Measurements from ENCODE around the gene OPN1SW.

The OPN1SW gene

DNA sequence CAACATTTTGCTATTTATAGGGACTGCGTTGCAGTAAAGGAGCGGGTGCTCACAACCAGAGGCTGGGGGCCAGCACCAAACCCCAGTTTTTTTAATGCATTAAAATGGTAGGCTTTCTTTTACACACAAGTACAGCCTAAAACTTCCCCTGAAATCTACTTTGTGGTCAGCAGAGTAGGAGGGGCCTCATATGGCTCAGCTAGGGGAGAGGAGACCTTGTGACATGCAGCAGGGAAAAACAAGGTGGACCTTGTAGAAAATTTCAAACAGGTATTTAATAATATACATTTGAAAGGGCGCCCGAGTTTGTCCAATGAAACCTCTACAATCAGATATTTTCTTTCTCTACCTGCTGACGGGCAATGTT, 17.6 kb upstream of the OPN1SW start:
- DNase-seq (ENCODE audit: low spot score): no peak

GRCh38 chr7:128792471-128793180, 17.0 kb upstream of the OPN1SW start:
- no peak for DNase-seq (ENCODE audit: low spot score)

- DNase-seq (ENCODE audit: low spot score): no peak
Observed at GRCh38 chr7:128791972-128792327, 16.4 kb upstream of the OPN1SW start.

DNA sequence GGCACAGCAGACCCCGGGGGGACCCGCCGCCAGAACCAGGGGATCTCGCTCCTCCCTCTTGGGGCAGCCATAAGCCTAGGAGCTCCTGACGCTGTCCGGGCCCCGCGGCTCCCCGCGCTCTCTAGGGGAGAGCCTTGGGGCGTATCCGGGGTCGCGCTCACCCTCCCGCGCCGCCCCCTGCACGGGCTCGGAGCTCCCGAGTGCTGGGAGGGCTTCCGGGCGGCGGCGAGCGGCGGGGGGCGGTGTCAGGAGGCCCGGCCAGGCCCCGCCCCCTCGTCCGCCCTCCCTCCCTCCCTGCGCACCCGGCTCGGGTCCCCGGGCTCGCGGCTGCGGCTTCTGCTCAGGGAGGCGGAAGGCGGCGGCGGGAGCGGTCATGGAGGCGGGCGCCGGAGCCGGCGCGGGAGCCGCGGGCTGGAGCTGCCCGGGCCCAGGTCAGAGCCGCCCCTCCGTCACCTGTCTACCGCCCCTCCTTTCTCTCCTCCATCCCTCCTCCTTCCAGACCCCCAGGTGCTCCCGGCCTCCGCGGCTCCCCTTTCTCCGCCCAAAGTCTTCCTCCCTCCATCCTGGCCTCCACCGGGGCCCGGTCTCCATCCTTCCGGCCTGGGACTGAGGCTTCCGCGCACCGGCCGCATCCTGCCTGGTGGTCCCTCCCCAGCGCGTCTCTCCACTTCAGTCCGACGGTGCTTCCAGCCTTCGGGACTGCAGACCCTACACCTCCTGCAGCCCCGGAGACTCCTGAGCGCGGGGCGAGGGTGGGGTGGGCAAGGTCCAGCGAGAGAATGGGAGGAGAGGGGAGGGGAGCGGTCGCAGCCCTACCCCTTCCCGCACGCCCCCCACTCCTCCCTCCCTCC, 15.8 kb upstream of the OPN1SW start, which contains the start of gene CCDC136:
CCDC136 (plus strand) TSS at position 848 of the 851 bp plus-strand sequence. CDS start 444 bp downstream, outside the sequence.
- peak; percentile 83 for DNase-seq (ENCODE audit: low spot score)

DNA sequence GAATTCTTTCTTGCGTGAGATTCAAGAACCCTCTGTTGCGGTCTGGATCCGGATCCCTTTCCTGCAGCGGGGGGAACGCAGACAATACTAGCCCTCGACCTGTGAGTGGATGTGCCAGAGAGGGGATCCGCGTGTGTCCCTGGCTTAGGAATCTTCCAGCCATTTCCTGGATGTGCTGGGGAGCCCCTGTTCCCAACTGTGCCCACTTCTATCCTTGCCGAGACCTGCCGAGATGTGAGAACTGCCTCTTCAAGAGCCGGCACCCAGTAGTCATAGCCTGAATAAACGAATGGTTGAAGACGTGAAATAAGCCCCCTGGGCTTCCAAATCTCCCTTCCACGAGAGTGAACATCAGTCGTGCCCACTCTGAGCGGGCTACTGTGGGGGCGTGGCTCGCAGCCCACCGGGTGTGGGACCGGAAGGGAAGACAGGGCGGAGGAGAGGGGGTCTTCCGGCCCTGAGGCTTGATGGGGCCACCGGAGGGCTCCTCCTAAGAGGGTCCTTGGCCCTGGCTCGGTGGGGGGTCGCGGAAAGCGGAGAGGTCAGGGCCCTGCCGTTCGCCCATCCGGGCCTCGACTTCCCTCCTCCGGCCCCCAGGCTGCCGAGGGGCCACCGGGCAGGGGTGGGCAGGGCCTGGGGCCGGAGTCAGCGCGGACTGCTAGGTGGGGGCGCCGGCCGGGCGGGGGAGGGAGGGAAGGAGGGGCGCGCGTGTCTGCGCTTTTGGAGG, 14.9 kb upstream of the OPN1SW start:
- DNase-seq (ENCODE audit: low spot score): no peak

DNA sequence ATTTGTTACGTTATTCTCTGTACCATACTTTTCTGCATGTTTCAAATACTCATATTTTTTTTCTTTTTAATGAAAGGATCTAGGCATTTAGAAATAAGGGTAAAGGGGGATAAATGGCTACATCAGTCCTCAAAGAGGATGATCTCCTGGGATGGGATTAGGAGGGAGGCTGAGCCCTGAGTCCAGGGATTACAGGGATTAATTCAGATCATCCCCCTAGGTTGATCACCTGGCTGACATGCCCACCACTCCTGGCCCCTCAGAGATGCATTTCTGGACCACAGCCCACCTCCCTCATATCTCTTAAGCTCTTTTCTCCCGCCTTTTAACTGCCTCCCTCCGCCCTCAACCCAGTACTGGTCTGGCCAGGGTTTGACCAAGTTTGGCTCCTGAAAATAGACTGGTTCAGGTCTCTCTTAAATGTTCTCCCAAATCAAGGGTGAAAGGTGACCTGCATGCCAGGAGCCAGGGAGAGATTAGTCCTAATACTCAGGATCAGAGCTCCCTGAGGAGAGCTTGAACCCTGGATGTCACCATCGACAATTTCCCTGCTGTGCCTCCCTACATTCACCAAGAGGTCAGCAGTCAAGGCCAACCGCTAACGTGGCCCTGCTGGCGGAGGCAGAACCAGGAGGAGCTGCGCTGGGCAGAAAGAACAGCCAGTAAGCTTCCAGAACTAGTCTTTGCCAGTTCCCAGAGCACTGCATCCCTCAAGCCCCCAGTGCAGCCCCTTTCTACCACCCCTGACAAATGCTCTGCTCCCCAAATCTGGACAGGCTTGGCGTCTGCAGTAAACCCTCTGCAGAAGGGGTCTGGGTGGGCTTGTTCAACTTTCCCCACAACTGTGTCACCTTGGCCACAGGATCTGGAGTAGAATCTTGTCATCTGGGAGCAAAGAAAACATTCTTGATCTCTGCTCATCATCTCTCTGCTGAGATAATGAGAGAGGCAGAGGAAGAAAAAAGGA, 13.1 kb upstream of the OPN1SW start:
- DNase-seq (ENCODE audit: low spot score): no peak

- no peak for DNase-seq (ENCODE audit: low spot score)
Observed at GRCh38 chr7:128785738-128786137, 10.1 kb upstream of the OPN1SW start.

DNA sequence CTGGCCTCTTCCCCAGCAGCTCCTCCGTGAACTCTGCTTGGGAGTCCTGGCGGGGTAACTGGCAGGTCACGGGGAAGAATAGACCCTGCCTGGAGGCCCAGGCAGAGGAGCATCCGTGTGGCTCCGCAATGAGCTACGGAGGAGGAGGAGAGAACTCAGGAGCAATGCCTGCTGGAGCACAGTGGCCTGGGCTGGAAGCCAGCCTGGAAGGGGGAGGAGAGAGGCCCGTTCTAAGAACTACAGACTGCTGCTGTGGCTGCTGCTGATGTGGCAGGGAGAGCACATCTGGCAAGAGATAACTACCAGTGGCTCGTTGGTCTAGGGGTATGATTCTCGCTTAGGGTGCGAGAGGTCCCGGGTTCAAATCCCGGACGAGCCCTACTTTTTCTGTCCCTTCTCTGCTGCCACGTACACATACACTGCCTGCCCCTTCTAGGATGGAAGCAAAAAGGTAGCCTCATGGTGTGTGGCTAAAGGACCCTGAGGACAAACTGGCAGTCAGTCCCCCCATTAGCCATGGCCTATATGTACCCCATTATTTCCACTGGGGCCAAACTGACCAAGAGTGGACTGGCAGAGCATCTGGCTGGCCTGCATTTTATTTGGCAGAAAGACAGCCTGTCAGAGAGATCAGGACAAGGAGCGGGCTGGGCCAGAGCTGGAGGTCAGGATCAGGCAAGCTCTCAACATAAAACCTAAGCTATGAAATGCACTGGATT, 7.7 kb upstream of the OPN1SW start:
- DNase-seq (ENCODE audit: low spot score): no peak

- DNase-seq (ENCODE audit: low spot score): no peak
Observed at GRCh38 chr7:128781851-128782250, 6.3 kb upstream of the OPN1SW start.

DNA sequence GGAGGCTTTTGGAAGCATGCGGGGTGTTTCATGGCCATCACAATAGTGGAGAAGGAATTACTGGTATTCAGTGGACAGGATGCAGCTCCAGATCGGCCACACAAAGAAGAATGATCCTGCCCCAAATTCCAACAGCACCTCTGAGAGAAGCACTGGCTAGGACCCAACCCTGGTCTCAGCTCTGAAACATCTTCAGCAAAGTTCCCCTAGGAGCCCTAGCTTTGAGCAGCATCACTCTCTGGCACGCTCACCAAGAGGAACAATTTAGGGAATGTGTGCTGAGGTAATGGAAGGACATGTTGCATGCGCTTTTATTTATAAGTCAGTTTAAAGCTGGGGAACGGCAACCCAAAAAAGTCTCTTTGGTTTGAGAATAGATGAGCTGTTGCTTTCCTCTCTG, 5.5 kb upstream of the OPN1SW start:
- no peak for DNase-seq (ENCODE audit: low spot score)

GRCh38 chr7:128778946-128779345, 3.4 kb upstream of the OPN1SW start:
- no peak for DNase-seq (ENCODE audit: low spot score)

GRCh38 chr7:128777156-128778123, 1.8 kb upstream of the OPN1SW start:
- peak; percentile 22 for DNase-seq (ENCODE audit: low spot score)

- no peak for DNase-seq (ENCODE audit: low spot score)
Observed at GRCh38 chr7:128774921-128775320, 673 bp downstream of the OPN1SW start.

DNA sequence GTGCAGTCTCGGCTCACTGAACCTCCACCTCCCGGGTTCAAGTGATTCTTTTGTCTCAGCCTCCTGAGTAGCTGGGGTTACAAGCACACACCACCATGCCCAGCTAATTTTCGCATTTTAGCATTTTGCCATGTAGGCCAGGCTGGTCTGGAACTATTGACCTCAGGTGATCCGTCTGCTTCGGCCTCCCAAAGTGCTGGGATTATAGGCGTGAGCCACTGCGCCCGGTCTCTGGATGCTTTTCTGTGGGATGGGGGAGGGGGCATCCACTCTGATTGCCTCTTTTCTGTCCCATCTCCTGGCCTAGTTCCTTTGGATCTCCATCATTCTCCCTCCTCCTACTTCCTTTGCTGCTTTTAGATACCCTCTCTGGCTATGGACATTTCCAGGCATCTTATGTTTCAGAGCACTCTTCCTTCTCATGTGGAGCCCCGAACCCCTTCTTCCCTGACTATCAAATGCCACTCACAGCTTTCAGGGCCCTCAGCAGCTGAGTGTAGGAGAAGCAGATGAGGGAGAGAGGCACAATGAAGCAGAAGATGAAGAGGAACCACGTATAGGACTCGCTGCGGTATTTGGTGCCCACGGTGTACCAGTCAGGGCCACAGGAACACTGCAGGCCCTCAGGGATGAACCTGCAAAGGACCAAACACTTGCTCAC, 1.4 kb downstream of the OPN1SW start:
- DNase-seq (ENCODE audit: low spot score): no peak

GRCh38 chr7:128773604-128774003, 2.0 kb downstream of the OPN1SW start:
- DNase-seq (ENCODE audit: low spot score): no peak

DNA sequence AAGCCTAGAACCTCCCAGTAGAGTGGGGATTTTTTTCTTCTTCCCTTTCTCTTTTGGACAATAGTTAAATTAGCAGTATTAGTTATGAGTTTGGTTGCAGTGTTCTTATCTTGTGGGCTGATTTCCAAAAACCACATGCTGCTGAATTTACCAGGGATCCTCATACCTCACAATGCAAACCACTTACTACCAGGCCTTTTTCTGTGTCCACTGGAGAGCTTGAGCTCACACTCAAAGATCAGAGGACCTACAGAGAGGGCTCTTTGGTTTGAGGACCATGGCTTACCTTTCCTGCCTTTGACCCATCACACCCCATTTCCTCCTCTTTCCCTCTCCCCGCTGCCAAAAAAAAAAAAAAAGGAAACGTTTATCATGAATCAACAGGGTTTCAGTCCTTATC, 5.4 kb downstream of the OPN1SW start:
- no peak for DNase-seq (ENCODE audit: low spot score)

DNA sequence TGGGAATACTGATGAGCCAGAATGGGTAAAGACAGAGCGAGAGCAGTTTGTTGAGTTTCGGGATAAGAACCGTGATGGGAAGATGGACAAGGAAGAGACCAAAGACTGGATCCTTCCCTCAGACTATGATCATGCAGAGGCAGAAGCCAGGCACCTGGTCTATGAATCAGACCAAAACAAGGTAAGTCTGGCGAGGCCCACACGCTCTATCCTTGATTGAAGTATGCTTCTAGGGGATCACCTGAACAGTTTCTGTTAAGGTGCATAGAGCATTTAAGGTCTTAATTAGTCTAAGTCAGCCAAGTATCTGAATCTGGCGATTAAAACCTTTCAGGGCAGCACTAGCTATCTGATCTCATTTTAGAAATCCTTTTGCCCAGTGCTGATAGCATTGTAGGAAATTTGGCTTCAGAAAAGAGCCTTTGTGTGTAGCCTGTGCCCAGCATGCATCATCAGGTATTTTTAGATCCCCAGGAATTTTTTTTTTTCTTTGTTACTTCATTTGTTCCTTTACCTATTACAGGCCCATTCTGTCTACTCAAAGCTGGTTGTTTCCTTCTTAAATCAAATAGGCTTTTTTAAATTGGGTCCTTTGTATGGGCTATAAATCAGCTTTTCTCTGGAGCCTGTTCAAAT, 8.0 kb downstream of the OPN1SW start:
- DNase-seq (ENCODE audit: low spot score): no peak

- no peak for DNase-seq (ENCODE audit: low spot score)
Observed at GRCh38 chr7:128763541-128763940, 12.1 kb downstream of the OPN1SW start.

GRCh38 chr7:128759242-128759641, 16.4 kb downstream of the OPN1SW start:
- DNase-seq (ENCODE audit: low spot score): no peak
